Measurements from ENCODE around the gene PLCB4. TPM values are rescaled to one million over a fixed set of nuclear protein-coding genes. Genes with fewer than 3 reads are reported as not detected.

Gene PLCB4
- total RNA-seq, 1 experiment from 2014 or later = 12.9 TPM

GRCh38 chr20:9491324-9491723 is 422.4 kb downstream of the PLCB4 start:
- CTCF ChIA-PET = interaction anchor here (0.7 kb wide), 1 partner anchor 1292 kb away, joined by 3 read pairs; no protein-coding TSS in a partner anchor
- no peak overlapping the region for H3K27ac Mint-ChIP-seq (ENCODE audit: unreplicated experiment)
- DNase-seq = no peak
- H3K4me1 Mint-ChIP-seq (ENCODE audit: low read depth, unreplicated experiment) = no peaks in the 10 kb centered on the region
- H3K9me3 Mint-ChIP-seq (ENCODE audit: low read depth, unreplicated experiment) = peaks cover 6% of the 10 kb centered on the region
- intact Hi-C loops (cut with micrococcal nuclease; ENCODE audit: unreplicated experiment) = no loop called here
- TF ChIP-seq, protein P1, sequence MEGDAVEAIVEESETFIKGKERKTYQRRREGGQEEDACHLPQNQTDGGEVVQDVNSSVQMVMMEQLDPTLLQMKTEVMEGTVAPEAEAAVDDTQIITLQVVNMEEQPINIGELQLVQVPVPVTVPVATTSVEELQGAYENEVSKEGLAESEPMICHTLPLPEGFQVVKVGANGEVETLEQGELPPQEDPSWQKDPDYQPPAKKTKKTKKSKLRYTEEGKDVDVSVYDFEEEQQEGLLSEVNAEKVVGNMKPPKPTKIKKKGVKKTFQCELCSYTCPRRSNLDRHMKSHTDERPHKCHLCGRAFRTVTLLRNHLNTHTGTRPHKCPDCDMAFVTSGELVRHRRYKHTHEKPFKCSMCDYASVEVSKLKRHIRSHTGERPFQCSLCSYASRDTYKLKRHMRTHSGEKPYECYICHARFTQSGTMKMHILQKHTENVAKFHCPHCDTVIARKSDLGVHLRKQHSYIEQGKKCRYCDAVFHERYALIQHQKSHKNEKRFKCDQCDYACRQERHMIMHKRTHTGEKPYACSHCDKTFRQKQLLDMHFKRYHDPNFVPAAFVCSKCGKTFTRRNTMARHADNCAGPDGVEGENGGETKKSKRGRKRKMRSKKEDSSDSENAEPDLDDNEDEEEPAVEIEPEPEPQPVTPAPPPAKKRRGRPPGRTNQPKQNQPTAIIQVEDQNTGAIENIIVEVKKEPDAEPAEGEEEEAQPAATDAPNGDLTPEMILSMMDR (IDR thresholded peaks at IDR 0.05; ENCODE audit: unreplicated experiment) = no peak
- H3K4me3 Mint-ChIP-seq (ENCODE audit: low read depth, unreplicated experiment) = no peak overlapping the region
- no peaks in the 10 kb centered on the region for H3K36me3 Mint-ChIP-seq (ENCODE audit: insufficient read depth, unreplicated experiment)
- BruUV-seq (replicated peaks) = no TSS peak
- no peaks in the 10 kb centered on the region for H3K27me3 Mint-ChIP-seq (ENCODE audit: unreplicated experiment)

DNA sequence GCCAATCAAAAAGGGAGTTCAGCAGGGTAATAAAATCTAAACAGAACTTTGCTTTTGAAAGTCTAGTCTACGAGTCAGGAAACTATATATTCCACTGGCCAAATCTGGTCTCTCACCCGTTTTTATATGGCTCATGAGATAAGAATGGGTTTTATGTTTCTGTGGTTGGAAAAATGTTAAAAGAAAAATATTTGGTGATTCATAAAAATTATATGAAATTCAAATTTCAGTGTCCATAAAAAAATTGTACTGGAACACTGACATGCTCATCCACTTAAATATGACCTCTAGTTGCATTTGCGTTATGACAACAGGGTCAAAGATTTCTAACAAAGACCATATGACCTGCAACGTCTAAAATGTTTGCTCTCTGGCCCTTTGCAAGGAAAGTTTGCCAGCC is 423.2 kb downstream of the PLCB4 start:
- CTCF ChIA-PET = interaction anchor here (0.7 kb wide), 1 partner anchor 1291 kb away, joined by 3 read pairs; no protein-coding TSS in a partner anchor
- DNase-seq = no peak
- H3K27me3 Mint-ChIP-seq (ENCODE audit: unreplicated experiment) = no peaks in the 10 kb centered on the region
- TF ChIP-seq, protein P1 (IDR thresholded peaks at IDR 0.05; ENCODE audit: unreplicated experiment) = no peak
- intact Hi-C loops (cut with micrococcal nuclease; ENCODE audit: unreplicated experiment) = no loop called here
- H3K4me1 Mint-ChIP-seq (ENCODE audit: low read depth, unreplicated experiment) = no peaks in the 10 kb centered on the region
- H3K9me3 Mint-ChIP-seq (ENCODE audit: low read depth, unreplicated experiment) = peaks cover 6% of the 10 kb centered on the region
- H3K4me3 Mint-ChIP-seq (ENCODE audit: low read depth, unreplicated experiment) = no peak overlapping the region
- H3K27ac Mint-ChIP-seq (ENCODE audit: unreplicated experiment) = no peak overlapping the region
- BruUV-seq (replicated peaks) = no TSS peak
- H3K36me3 Mint-ChIP-seq (ENCODE audit: insufficient read depth, unreplicated experiment) = no peaks in the 10 kb centered on the region

DNA sequence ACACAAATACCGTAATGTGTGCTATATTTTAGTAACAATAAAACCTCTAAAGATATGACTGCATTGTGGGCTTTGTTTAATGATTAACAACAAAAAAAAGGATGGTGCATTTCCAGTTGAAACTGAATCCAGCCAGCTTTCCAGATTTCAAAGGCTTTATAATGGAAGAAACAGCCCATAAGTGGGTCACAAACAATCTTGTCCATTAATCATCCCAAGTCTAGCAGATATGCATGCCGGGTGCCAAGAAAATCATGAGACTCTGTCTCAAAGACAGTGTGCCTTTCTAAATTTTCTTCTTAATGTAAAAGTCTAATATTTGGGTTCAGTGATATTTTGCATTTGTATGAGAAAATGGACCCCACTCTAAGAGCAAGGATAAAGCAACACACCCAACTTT is 424.9 kb downstream of the PLCB4 start:
- no peak overlapping the region for H3K4me3 Mint-ChIP-seq (ENCODE audit: low read depth, unreplicated experiment)
- CTCF ChIA-PET = no interaction called here
- intact Hi-C loops (cut with micrococcal nuclease; ENCODE audit: unreplicated experiment) = no loop called here
- no peak overlapping the region for H3K27ac Mint-ChIP-seq (ENCODE audit: unreplicated experiment)
- H3K4me1 Mint-ChIP-seq (ENCODE audit: low read depth, unreplicated experiment) = no peaks in the 10 kb centered on the region
- no peak for DNase-seq
- no peaks in the 10 kb centered on the region for H3K36me3 Mint-ChIP-seq (ENCODE audit: insufficient read depth, unreplicated experiment)
- BruUV-seq (replicated peaks) = no TSS peak
- H3K27me3 Mint-ChIP-seq (ENCODE audit: unreplicated experiment) = no peaks in the 10 kb centered on the region
- TF ChIP-seq, protein P1 (IDR thresholded peaks at IDR 0.05; ENCODE audit: unreplicated experiment) = no peak
- H3K9me3 Mint-ChIP-seq (ENCODE audit: low read depth, unreplicated experiment) = peaks cover 6% of the 10 kb centered on the region

- H3K27ac Mint-ChIP-seq (ENCODE audit: unreplicated experiment) = no peak overlapping the region
- no TSS peak for BruUV-seq (replicated peaks)
- TF ChIP-seq, protein P1 (IDR thresholded peaks at IDR 0.05; ENCODE audit: unreplicated experiment) = no peak
- no peaks in the 10 kb centered on the region for H3K4me1 Mint-ChIP-seq (ENCODE audit: low read depth, unreplicated experiment)
- peaks cover 3% of the 10 kb centered on the region for H3K9me3 Mint-ChIP-seq (ENCODE audit: low read depth, unreplicated experiment)
- intact Hi-C loops (cut with micrococcal nuclease; ENCODE audit: unreplicated experiment) = no loop called here
- H3K27me3 Mint-ChIP-seq (ENCODE audit: unreplicated experiment) = no peaks in the 10 kb centered on the region
- no peak for DNase-seq
- H3K36me3 Mint-ChIP-seq (ENCODE audit: insufficient read depth, unreplicated experiment) = no peaks in the 10 kb centered on the region
- H3K4me3 Mint-ChIP-seq (ENCODE audit: low read depth, unreplicated experiment) = no peak overlapping the region
- CTCF ChIA-PET = no interaction called here
Measured at GRCh38 chr20:9495701-9496100, 426.8 kb downstream of the PLCB4 start.
